ENCODE results near the gene TP73. TPM values are rescaled to one million over a fixed set of nuclear protein-coding genes. Genes with fewer than 3 reads are reported as not detected.

The TP73 gene
- total RNA-seq, 1 donor from 2014 or later, result not detected

DNA sequence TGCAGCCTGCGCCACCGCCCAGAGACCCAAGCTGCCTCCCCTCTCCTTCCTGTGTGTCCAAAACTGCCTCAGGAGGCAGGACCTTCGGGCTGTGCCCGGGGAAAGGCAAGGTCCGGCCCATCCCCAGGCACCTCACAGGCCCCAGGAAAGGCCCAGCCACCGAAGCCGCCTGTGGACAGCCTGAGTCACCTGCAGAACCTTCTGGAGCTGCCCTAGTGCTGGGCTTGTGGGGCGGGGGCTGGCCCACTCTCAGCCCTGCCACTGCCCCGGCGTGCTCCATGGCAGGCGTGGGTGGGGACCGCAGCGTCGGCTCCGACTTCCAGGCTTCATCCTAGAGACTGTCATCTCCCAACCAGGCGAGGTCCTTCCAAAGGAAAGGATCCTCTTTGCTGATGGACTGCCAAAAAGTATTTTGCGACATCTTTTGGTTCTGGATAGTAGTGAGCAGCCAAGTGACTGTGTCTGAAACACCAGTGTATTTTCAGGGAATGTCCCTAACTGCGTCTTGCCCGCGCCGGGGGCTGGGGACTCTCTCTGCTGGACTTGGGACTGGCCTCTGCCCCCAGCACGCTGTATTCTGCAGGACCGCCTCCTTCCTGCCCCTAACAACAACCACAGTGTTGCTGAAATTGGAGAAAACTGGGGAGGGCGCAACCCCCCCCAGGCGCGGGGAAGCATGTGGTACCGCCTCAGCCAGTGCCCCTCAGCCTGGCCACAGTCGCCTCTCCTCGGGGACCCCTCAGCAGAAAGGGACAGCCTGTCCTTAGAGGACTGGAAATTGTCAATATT, 81.0 kb downstream of the TP73 start:
- TF ChIP-seq, protein P1, sequence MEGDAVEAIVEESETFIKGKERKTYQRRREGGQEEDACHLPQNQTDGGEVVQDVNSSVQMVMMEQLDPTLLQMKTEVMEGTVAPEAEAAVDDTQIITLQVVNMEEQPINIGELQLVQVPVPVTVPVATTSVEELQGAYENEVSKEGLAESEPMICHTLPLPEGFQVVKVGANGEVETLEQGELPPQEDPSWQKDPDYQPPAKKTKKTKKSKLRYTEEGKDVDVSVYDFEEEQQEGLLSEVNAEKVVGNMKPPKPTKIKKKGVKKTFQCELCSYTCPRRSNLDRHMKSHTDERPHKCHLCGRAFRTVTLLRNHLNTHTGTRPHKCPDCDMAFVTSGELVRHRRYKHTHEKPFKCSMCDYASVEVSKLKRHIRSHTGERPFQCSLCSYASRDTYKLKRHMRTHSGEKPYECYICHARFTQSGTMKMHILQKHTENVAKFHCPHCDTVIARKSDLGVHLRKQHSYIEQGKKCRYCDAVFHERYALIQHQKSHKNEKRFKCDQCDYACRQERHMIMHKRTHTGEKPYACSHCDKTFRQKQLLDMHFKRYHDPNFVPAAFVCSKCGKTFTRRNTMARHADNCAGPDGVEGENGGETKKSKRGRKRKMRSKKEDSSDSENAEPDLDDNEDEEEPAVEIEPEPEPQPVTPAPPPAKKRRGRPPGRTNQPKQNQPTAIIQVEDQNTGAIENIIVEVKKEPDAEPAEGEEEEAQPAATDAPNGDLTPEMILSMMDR (IDR thresholded peaks at IDR 0.05), result no peak
- intact Hi-C loops (cut with DNase I), result no loop called here
- Histone ChIP-seq H3K27me3 (no peaks in the 10 kb centered on the region), H3K27ac (no peak overlapping the region), H3K9me3 (no peaks in the 10 kb centered on the region), H3K4me3 (no peak overlapping the region), H3K4me1 (no peaks in the 10 kb centered on the region), H3K36me3 (peaks cover 16 to 29% of the 10 kb centered on the region in 2 donors)
- DNase-seq (ENCODE audit: low spot score in 2 of 2), result no peak

DNA sequence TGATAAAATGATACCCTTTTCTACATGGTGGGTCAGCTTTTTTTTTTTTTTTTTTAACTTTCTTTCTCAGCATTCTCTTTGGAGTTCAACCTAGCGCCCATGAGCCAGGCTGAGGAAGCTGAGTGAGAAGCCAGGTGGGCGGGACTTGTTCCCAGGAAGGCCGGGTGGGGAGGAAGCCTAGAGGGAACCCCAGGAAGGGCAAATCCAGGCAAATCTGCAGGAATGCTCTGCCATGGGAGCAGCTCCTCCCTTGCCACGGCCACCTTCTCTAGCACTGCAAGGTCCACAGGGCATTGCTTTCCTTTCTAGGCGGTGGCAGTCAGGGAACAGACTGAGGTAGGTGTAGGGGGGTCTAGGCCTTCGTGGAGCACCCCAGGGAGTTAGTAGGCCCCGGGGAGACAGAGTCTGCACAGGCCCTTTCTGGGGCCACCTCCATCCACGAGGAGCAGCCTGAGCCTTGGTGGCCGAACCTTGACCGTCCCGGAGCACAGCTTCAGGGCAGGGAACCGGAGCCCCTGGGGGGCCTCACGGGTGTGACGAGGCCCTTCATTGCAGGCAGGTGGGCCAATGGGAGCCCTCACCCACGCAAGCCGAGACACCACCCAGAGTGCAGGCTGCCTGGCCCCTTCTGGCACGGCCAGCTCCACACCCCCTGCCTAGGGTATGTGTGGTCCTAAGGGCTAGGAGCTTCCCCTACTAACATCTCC, 81.7 kb downstream of the TP73 start:
- no peaks in the 10 kb centered on the region for H3K4me1 ChIP-seq
- intact Hi-C loops (cut with DNase I), result no loop called here
- H3K27me3 ChIP-seq, result no peaks in the 10 kb centered on the region
- peaks cover 24 to 36% of the 10 kb centered on the region in 2 donors for H3K36me3 ChIP-seq
- TF ChIP-seq, protein P1 (IDR thresholded peaks at IDR 0.05), result no peak
- H3K9me3 ChIP-seq, result no peaks in the 10 kb centered on the region
- no peak for DNase-seq (ENCODE audit: low spot score in 2 of 2)
- no peak overlapping the region for H3K4me3 ChIP-seq
- no peak overlapping the region for H3K27ac ChIP-seq

DNA sequence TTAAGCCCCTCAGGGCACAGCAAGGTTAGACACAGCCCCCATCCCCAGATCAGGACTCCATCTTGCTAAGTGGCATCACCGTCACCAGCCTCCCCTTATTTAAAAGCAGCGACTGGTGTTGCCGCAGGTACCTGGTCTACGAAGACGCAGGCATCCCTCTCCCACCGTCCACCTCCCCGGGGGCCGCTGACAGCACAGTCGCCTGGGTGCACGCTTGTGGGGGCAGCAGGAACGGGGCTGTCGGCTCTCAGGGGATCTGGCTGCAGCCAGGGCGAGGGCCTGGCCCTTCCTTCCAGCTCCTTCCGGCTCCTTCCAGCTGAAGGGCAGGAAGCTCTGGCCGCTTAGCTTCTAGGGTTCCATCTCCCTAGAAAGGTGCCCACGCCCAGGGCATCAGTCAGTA, 82.3 kb downstream of the TP73 start:
- H3K4me1 ChIP-seq, result no peaks in the 10 kb centered on the region
- TF ChIP-seq, protein P1 (IDR thresholded peaks at IDR 0.05), result no peak
- no peak for DNase-seq (ENCODE audit: low spot score in 2 of 2)
- H3K9me3 ChIP-seq, result no peaks in the 10 kb centered on the region
- H3K27ac ChIP-seq, result no peak overlapping the region
- H3K36me3 ChIP-seq, result peaks cover 25 to 41% of the 10 kb centered on the region in 2 donors
- intact Hi-C loops (cut with DNase I), result no loop called here
- H3K4me3 ChIP-seq, result no peak overlapping the region
- H3K27me3 ChIP-seq, result no peaks in the 10 kb centered on the region

DNA sequence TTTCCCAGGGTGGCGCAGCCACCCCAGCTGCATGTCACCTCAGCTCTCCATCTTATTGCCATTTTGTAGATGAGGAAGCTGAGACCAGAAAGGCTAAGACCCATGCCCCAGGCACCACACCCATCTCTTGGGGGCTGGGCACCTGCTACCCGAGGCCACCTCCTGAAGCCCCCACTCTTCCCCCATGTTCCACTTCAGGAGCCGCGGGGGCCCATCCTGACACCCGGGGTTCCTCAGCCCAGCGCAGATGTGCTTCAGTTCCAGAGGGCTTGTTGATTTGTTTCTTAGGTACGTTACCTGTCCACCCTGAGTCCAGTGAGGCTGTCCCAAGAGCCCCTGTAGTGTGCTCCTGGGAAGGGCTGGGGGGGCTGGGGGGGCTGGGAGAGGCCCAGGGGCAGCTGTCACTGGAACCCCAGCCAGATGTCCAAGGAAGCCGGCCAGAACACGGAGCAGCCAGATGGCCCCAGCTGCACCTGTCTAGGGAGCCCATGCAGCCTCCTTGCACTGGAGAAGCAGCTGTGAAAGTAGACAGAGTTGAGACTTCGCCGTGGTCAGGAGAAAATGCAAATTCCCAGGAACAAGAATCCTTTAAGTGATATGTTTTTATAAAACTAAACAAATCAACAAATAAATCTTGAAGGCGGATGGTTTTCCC, 82.8 kb downstream of the TP73 start:
- Histone ChIP-seq H3K27ac (no peak overlapping the region), H3K4me3 (no peak overlapping the region), H3K9me3 (no peaks in the 10 kb centered on the region), H3K4me1 (no peaks in the 10 kb centered on the region), H3K36me3 (peaks cover 28 to 46% of the 10 kb centered on the region in 2 donors), H3K27me3 (no peaks in the 10 kb centered on the region)
- no peak for DNase-seq (ENCODE audit: low spot score in 2 of 2)
- TF ChIP-seq, protein P1 (IDR thresholded peaks at IDR 0.05), result no peak
- intact Hi-C loops (cut with DNase I), result no loop called here

- no peaks in the 10 kb centered on the region for H3K27me3 ChIP-seq
- TF ChIP-seq, protein P1 (IDR thresholded peaks at IDR 0.05), result no peak
- H3K36me3 ChIP-seq, result peaks cover 30 to 52% of the 10 kb centered on the region in 2 donors
- H3K9me3 ChIP-seq, result no peaks in the 10 kb centered on the region
- H3K27ac ChIP-seq, result no peak overlapping the region
- H3K4me1 ChIP-seq, result no peaks in the 10 kb centered on the region
- no peak for DNase-seq (ENCODE audit: low spot score in 2 of 2)
- intact Hi-C loops (cut with DNase I), result no loop called here
- no peak overlapping the region for H3K4me3 ChIP-seq
These were observed 83.4 kb downstream of the TP73 start for GRCh38 chr1:3735688-3736087.

Measured in ascending aorta (tissue), 2 donors.